HCT116 (cell line): ENCODE results near the gene FOXO6. TPM values are rescaled to one million over a fixed set of nuclear protein-coding genes. Genes with fewer than 3 reads are reported as not detected.

Experiments
- ATAC-seq: fragments of 200-7000 bp; cut with Tn5 transposase; 2 replicates; pipeline ENCODE4 v1.9.1; 2020; ENCODE audit warnings: mild to moderate bottlenecking, moderate library complexity
- BruUV-seq: library from RNA; stranded (reverse); fragments of 400-500 nt; replicated peaks from 2 replicates; lab custom pipeline; 2021; lab: Mats Ljungman, UMichigan
- CTCF ChIA-PET: fragments of 300-600 bp; sonication (Branson Sonifier 250); formaldehyde crosslinking; loops from one replicate; lab custom pipeline; 2021; ENCODE audit warnings: antibody characterized with exemption; lab: Charles Lee
- POLR2A ChIA-PET: fragments of 300-600, 350-600 bp; sonication (Branson Sonifier 250); formaldehyde crosslinking; loops from one replicate; lab custom pipeline; 2021; ENCODE audit warnings: antibody characterized with exemption; lab: Charles Lee
- RAD21 ChIA-PET, 2 experiments: fragments of 300-600 bp; sonication (Branson Sonifier 250); formaldehyde crosslinking; loops; one replicate each; lab custom pipeline; 2023; ENCODE audit warnings: low total read pairs in 2 of 2; ENCODE audit not compliant: uncharacterized antibody in 2 of 2, unreplicated experiment in 2 of 2, low non-redundant PET in 1 of 2; lab: Charles Lee
- DNase-seq: peaks from one replicate; pipeline ENCODE4 v3.0.0-alpha.2; 2010; ENCODE audit warnings: low read depth, low spot score
- H2AFZ ChIP-seq: fragments of 200-600 bp; shearing (Covaris generic), sonication (generic); 2 replicates; pipeline ENCODE4 v1.6.1; 2017; ENCODE audit warnings: low read depth, mixed run types, mixed read lengths, antibody characterized with exemption, low read length; ENCODE audit not compliant: poor library complexity, severe bottlenecking
- H3K27ac ChIP-seq: 2 replicates; pipeline ENCODE4 v1.5.1; 2012; ENCODE audit warnings: low read depth, low read length
- H3K27me3 ChIP-seq: fragments of 200-600 bp; sonication (generic); 2 replicates; pipeline ENCODE4 v1.6.1; 2016; ENCODE audit warnings: mixed run types, low read length, mixed read lengths; ENCODE audit not compliant: insufficient read depth
- H3K36me3 ChIP-seq, 2 experiments: fragments of 200-500 bp in 1 of 2; fragments of 200-600 bp in 1 of 2; sonication (Bioruptor generic) in 1 of 2; sonication (generic) in 1 of 2; 2 replicates each; pipeline versions ENCODE4 v1.5.1 to v1.6.1; 2014 to 2016; ENCODE audit warnings: low read length in 2 of 2, inconsistent platforms in 1 of 2, mixed read lengths in 1 of 2, mixed run types in 1 of 2; ENCODE audit not compliant: insufficient read depth in 2 of 2, control insufficient read depth in 1 of 2
- H3K4me1 ChIP-seq, 2 experiments: fragments of 200-600 bp in 1 of 2; sonication (generic) in 1 of 2; 2 replicates each; pipeline versions ENCODE4 v1.5.1 to v1.6.1; 2012 to 2017; ENCODE audit warnings: low read length in 2 of 2, inconsistent platforms in 1 of 2, mild to moderate bottlenecking in 1 of 2, mixed read lengths in 1 of 2, mixed run types in 1 of 2, moderate library complexity in 1 of 2; ENCODE audit not compliant: insufficient read depth in 2 of 2, control insufficient read depth in 1 of 2
- H3K4me2 ChIP-seq: fragments of 200-600 bp; sonication (generic); 2 replicates; pipeline ENCODE4 v1.6.1; 2017; ENCODE audit warnings: mixed run types, low read length, mixed read lengths
- H3K4me3 ChIP-seq, 2 experiments: fragments of 200-600 bp in 1 of 2; sonication (generic) in 1 of 2; replicated peaks in 1 of 2; 2 replicates each; pipeline ENCODE4 v1.5.1; 2011 to 2016; ENCODE audit warnings: low read length in 2 of 2, control low read depth in 1 of 2, low read depth in 1 of 2, mild to moderate bottlenecking in 1 of 2, mixed read lengths in 1 of 2, mixed run types in 1 of 2
- H3K79me2 ChIP-seq: fragments of 200-600 bp; sonication (generic); 2 replicates; pipeline ENCODE4 v1.6.1; 2017; ENCODE audit warnings: mild to moderate bottlenecking, mixed run types, low read length, moderate library complexity, mixed read lengths; ENCODE audit not compliant: insufficient read depth
- H3K9ac ChIP-seq: fragments of 200-600 bp; sonication (generic); 2 replicates; pipeline ENCODE4 v1.6.1; 2016; ENCODE audit warnings: low read length, mixed read lengths
- H3K9me2 ChIP-seq: fragments of 200-600 bp; sonication (generic), shearing (Covaris generic); 2 replicates; pipeline ENCODE4 v1.6.1; 2017; ENCODE audit warnings: mixed run types, mild to moderate bottlenecking, moderate library complexity; ENCODE audit not compliant: insufficient read depth
- H3K9me3 ChIP-seq, 2 experiments: fragments of 200-500 bp in 1 of 2; fragments of 200-600 bp in 1 of 2; sonication (Bioruptor generic) in 1 of 2; sonication (generic) in 1 of 2; 2 replicates each; pipeline ENCODE4 v1.6.1; 2014 to 2017; ENCODE audit warnings: low read length in 2 of 2, mixed read lengths in 2 of 2, inconsistent platforms in 1 of 2, low read depth in 1 of 2, mild to moderate bottlenecking in 1 of 2, mixed run types in 1 of 2, moderate library complexity in 1 of 2; ENCODE audit not compliant: control insufficient read depth in 1 of 2, insufficient read depth in 1 of 2
- H4K20me1 ChIP-seq: fragments of 200-600 bp; sonication (generic), shearing (Covaris generic); 2 replicates; pipeline ENCODE4 v1.6.1; 2017; ENCODE audit warnings: mixed run types, mild to moderate bottlenecking, moderate library complexity; ENCODE audit not compliant: insufficient read depth
- CEBPB ChIP-seq: IDR thresholded peaks from 2 replicates; pipeline ENCODE4 v1.6.1; 2012; ENCODE audit warnings: low read depth
- EGR1 ChIP-seq: IDR thresholded peaks from 2 replicates; pipeline ENCODE4 v1.6.1; 2012; ENCODE audit warnings: low read depth
- ELF1 ChIP-seq: IDR thresholded peaks from 2 replicates; pipeline ENCODE4 v1.6.1; 2012; ENCODE audit warnings: low read depth, borderline replicate concordance
- FOSL1 ChIP-seq: IDR thresholded peaks from 2 replicates; pipeline ENCODE4 v1.6.1; 2012; ENCODE audit warnings: low read depth
- JUND ChIP-seq: IDR thresholded peaks from 2 replicates; pipeline ENCODE4 v1.6.1; 2012
- POLR2AphosphoS5 ChIP-seq: IDR thresholded peaks from 2 replicates; pipeline ENCODE4 v1.6.1; 2011; ENCODE audit warnings: mild to moderate bottlenecking, low read depth, low read length, moderate library complexity
- SP1 ChIP-seq: IDR thresholded peaks from 2 replicates; pipeline ENCODE4 v1.6.1; 2012; ENCODE audit warnings: low read depth
- SRF ChIP-seq: IDR thresholded peaks from 2 replicates; pipeline ENCODE4 v1.6.1; 2012; ENCODE audit warnings: low read depth
- TCF7L2 ChIP-seq: IDR thresholded peaks from 2 replicates; pipeline ENCODE4 v1.7.0; 2011; ENCODE audit warnings: borderline replicate concordance, inconsistent platforms; ENCODE audit not compliant: insufficient read depth, insufficient read length; ENCODE audit errors: extremely low read depth
- YY1 ChIP-seq: IDR thresholded peaks from 2 replicates; pipeline ENCODE4 v1.6.1; 2011; ENCODE audit warnings: low read length, low read depth, moderate library complexity, mild to moderate bottlenecking; ENCODE audit not compliant: insufficient replicate concordance; ENCODE audit errors: extremely low read depth
- ZFX ChIP-seq: fragments of 450-650 bp; IDR thresholded peaks from 2 replicates; pipeline ENCODE4 v1.6.1; 2017
- ZNF274 ChIP-seq: fragments of 200-500 bp; sonication (Bioruptor generic); IDR thresholded peaks from 2 replicates; pipeline ENCODE4 v1.6.1; 2014; ENCODE audit warnings: mild to moderate bottlenecking, low read depth, low read length, inconsistent platforms
- intact Hi-C: fragments of 100-400 bp; cut with micrococcal nuclease; formaldehyde crosslinking; loops from 2 replicates; pipeline ENCODE4 v1.10.0; 2022
- total RNA-seq: library from RNA; stranded (reverse); gene quantifications from one replicate; pipeline ENCODE4 v1.2.1, GENCODE V29; 2021; ENCODE audit not compliant: unreplicated experiment
- TF ChIP-seq, protein P1 (sequence below): IDR thresholded peaks from 2 replicates; pipeline ENCODE4 v1.6.1; 2012
- TF ChIP-seq, protein P2 (sequence below): IDR thresholded peaks from 2 replicates; pipeline ENCODE4 v1.6.1; 2012
- TF ChIP-seq, protein P3 (sequence below), 3 experiments: fragments of 200-600 bp in 1 of 3; sonication (generic) in 1 of 3; IDR thresholded peaks in 2 of 3; conservative IDR thresholded peaks in 1 of 3; 2 replicates each; pipeline ENCODE4 v1.5.1; 2012 to 2017; ENCODE audit warnings: low read depth in 2 of 3, low read length in 2 of 3, antibody characterized with exemption in 1 of 3, borderline replicate concordance in 1 of 3, control low read depth in 1 of 3, mild to moderate bottlenecking in 1 of 3, mixed read lengths in 1 of 3, mixed run types in 1 of 3, moderate library complexity in 1 of 3; ENCODE audit not compliant: insufficient read depth in 1 of 3
- TF ChIP-seq, protein P4 (sequence below): IDR thresholded peaks from 2 replicates; pipeline ENCODE4 v1.6.1; 2011; ENCODE audit warnings: mild to moderate bottlenecking, low read length, moderate library complexity; ENCODE audit not compliant: insufficient replicate concordance; ENCODE audit errors: extremely low read depth

The FOXO6 gene
- total RNA-seq, 1 experiment from 2014 or later: 7.0 TPM

DNA sequence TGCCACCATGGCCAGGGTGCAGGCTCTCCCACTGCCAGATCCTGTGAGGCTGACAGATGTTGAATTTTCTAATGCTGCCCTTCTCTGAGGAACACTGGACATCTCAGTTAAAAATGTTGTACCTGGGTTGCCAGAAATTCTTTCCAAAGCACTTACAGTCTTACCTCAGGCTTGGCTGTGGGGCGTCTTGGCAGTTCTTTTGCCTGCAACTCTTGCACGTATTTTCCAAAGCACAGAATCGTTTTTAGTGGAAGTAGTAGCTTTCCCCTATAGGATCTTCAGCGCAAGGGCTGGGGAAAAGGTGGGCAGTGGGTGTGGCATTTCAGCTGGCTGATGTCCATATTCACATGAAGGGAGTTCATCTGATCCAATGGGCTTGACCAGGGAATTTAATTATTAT is 69.3 kb downstream of the FOXO6 start:
- no peaks in the 10 kb centered on the region for H3K36me3 ChIP-seq
- ATAC-seq (no peak), DNase-seq (no peak)
- H3K9me3 ChIP-seq: no peaks in the 10 kb centered on the region
- no peaks in the 10 kb centered on the region for H3K9me2 ChIP-seq
- H2AFZ ChIP-seq: no peak overlapping the region
- POLR2A ChIA-PET: no interaction called here
- BruUV-seq: no TSS peak
- H3K27me3 ChIP-seq: no peaks in the 10 kb centered on the region; the same call in 1 of the 2 replicates
- H3K79me2 ChIP-seq: no peaks in the 10 kb centered on the region
- no peak overlapping the region for H3K4me2 ChIP-seq
- no peak overlapping the region for H3K4me3 ChIP-seq
- TF ChIP-seq, protein P1, sequence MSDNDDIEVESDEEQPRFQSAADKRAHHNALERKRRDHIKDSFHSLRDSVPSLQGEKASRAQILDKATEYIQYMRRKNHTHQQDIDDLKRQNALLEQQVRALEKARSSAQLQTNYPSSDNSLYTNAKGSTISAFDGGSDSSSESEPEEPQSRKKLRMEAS: no peak
- TF ChIP-seq, protein P2, sequence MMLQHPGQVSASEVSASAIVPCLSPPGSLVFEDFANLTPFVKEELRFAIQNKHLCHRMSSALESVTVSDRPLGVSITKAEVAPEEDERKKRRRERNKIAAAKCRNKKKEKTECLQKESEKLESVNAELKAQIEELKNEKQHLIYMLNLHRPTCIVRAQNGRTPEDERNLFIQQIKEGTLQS: no peak
- TF ChIP-seq, protein P3, sequence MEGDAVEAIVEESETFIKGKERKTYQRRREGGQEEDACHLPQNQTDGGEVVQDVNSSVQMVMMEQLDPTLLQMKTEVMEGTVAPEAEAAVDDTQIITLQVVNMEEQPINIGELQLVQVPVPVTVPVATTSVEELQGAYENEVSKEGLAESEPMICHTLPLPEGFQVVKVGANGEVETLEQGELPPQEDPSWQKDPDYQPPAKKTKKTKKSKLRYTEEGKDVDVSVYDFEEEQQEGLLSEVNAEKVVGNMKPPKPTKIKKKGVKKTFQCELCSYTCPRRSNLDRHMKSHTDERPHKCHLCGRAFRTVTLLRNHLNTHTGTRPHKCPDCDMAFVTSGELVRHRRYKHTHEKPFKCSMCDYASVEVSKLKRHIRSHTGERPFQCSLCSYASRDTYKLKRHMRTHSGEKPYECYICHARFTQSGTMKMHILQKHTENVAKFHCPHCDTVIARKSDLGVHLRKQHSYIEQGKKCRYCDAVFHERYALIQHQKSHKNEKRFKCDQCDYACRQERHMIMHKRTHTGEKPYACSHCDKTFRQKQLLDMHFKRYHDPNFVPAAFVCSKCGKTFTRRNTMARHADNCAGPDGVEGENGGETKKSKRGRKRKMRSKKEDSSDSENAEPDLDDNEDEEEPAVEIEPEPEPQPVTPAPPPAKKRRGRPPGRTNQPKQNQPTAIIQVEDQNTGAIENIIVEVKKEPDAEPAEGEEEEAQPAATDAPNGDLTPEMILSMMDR (IDR thresholded peaks at IDR 0.05 in 2 of 3, conservative IDR thresholded peaks at IDR 0.05 in 1 of 3; ENCODE audit: borderline replicate concordance in 1 of 3, insufficient read depth in 1 of 3, low read depth in 2 of 3, low read length in 2 of 3): no peak
- TF ChIP-seq JUND (no peak), ZFX (no peak), CEBPB (no peak), SP1 (no peak), YY1 (no peak), EGR1 (no peak), ZNF274 (no peak), TCF7L2 (no peak), SRF (no peak), POLR2AphosphoS5 (no peak), ELF1 (no peak), FOSL1 (no peak)
- TF ChIP-seq, protein P4, sequence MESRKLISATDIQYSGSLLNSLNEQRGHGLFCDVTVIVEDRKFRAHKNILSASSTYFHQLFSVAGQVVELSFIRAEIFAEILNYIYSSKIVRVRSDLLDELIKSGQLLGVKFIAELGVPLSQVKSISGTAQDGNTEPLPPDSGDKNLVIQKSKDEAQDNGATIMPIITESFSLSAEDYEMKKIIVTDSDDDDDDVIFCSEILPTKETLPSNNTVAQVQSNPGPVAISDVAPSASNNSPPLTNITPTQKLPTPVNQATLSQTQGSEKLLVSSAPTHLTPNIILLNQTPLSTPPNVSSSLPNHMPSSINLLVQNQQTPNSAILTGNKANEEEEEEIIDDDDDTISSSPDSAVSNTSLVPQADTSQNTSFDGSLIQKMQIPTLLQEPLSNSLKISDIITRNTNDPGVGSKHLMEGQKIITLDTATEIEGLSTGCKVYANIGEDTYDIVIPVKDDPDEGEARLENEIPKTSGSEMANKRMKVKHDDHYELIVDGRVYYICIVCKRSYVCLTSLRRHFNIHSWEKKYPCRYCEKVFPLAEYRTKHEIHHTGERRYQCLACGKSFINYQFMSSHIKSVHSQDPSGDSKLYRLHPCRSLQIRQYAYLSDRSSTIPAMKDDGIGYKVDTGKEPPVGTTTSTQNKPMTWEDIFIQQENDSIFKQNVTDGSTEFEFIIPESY: no peak
- CTCF ChIA-PET: interaction anchor here (1.1 to 2.8 kb wide), 2 partner anchors 10 to 99 kb away, joined by 3 to 6 read pairs; no protein-coding TSS in a partner anchor
- H3K9ac ChIP-seq: no peak overlapping the region
- H3K4me1 ChIP-seq: peaks cover 14 to 20% of the 10 kb centered on the region in 2 experiments
- no peaks in the 10 kb centered on the region for H4K20me1 ChIP-seq
- H3K27ac ChIP-seq: no peak overlapping the region
- intact Hi-C loops: loop anchor here (5.0 kb wide), 1 partner anchor 148 kb away; no protein-coding TSS in a partner anchor
- RAD21 ChIA-PET: no interaction called here
